HK-2 (cell line): Measurements from ENCODE around the gene TSEN2.
A peak's percentile ranks its signal among the peaks of the same experiment; 100 is the strongest.
"Not testable (repeated sequence)": the region's sequence is repeated elsewhere in the genome, so short reads cannot be mapped to it uniquely, and the experiment has no call there.

ENCODE experiments used
- DNase-seq: peaks from one replicate; pipeline ENCODE4 v3.0.0-alpha.2; 2018; ENCODE audit not compliant: unreplicated experiment

Gene TSEN2

GRCh38 chr3:12503126-12503957 is 19.1 kb downstream of the TSEN2 start:
- no peak for DNase-seq

- DNase-seq: no peak
These were observed 22.0 kb downstream of the TSEN2 start for GRCh38 chr3:12506201-12506709.

DNA sequence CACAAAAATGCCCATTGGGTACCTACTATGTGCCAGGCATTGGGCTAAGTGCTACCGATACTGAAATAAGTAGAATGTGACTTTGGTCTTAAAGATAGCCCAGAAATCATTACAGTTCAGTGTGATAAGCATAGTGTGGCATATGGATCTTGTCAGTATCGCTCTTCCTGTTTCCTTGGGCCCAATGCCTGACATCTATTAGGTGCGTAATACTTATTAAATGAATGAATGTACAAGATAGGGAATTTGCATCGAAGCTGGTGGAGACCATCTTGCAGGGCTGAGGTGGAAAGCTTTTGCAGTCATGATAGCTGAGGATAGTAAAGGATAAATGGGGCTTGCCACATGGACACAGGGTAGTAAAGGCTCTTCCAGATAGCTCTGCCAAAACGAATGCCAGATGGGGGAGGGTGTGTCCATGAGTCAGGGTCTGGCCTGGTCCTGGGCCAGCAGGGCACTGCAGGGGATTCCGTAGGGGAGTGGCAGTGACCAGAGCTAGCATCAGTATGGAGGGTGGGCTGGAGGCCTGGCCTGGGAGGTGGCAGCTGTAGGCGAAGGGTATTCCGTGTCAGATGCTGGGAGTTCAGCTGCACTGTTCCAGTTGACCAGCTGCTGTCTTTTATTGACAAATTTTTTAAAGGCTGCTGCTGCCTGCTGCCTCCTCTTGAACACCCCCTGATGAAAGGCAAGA is 23.5 kb downstream of the TSEN2 start:
- no peak for DNase-seq

- DNase-seq: peak; percentile 10
These were observed 24.0 kb downstream of the TSEN2 start for GRCh38 chr3:12508291-12508700.

DNA sequence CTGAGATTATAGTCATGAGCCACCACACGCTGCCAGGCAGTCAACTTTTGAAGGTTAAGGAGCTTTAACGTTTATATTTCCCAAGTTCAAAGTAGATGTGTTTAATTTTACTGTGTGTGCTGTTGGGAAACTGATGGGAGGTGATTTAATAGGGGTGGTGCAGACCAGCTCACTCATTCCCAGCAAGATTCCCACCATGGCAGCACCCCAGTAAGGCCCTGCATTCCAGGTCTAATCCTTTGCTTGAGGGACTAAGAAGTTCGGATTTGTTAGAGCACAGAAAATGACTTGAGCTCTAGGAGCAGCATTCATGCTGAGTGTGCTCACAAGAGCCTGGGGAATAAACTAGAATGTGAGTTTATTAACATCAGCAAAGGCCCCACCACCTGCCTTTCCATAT is 25.2 kb downstream of the TSEN2 start:
- no peak for DNase-seq

GRCh38 chr3:12512534-12513118 is 28.3 kb downstream of the TSEN2 start:
- no peak for DNase-seq

DNA sequence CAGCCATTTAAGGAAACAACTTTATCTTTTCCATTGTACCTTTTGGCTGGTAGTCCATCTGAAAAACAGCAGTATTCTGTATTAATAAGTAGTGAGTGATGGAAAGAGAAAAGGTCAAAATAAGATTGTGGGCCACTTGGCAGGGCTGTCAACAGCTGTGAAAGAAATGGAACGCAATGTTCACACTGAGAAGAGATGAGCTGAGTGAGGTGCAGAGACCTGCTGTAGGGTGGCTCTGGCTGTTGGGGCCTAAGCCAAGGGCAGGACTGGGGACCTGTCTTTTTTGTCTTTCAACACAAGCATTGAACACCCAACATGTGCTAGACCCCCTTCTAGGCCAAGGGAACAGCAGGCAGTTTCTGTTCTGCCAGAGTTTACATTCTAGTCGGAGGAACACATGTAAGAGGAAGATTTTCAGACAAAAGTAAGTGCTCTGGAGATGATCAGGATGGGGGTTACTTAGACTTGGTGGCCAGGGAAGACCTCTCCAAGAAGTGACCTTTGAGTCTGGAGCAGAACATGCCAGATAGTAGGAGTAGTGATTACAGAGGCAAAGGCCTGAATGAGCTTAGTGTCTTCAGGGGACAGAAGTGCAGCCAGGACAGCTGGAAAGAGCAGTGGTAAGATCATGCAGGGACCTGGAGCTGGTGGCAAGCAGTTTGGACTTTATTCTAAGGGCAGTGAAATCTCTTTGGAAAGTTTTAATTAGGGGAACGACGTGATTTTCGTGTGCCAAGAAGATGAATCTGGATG is 29.6 kb downstream of the TSEN2 start:
- no peak for DNase-seq

- no peak for DNase-seq
These were observed 31.4 kb downstream of the TSEN2 start for GRCh38 chr3:12515631-12516030.

- DNase-seq: no peak
These were observed 32.6 kb downstream of the TSEN2 start for GRCh38 chr3:12516873-12517272.

DNA sequence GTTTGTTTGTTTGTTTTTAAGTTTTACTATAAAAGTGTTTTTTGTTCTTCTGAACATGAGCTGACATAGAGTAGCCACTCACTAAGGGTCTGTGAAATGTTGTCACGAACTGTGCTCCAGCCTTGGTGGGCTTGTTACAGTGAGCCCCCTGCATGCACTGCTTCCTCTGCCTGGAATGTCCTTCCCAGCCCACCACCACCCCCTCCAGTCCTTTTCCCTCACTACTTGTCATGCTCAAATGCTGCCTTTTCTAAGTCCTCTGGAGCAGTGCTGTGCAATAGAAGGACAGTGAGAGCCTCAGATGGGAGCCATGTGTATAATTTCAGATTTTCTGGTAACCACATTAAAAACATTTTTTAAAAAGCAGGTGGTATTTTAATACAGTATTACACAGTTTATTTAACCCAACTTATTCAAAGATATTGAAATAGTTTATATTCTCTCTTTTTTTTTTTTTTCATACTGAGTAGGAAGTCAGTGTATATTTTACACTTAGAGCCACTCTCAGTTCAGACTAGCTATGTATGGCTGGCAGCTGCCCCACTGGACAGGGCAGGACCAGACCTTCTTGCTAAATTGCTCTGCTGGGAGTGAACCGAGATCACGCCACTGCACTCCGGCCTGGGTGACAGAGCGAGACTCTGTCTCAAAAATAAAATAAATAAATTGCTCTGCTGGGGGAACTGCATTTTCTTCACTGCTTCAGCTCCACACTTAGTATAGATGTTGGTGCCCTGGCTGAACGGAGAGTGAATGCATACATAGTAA is 34.2 kb downstream of the TSEN2 start:
- DNase-seq: no peak

GRCh38 chr3:12521010-12521409 is 36.7 kb downstream of the TSEN2 start:
- no peak for DNase-seq

- DNase-seq: no peak
These were observed 38.4 kb downstream of the TSEN2 start for GRCh38 chr3:12522721-12523120.

GRCh38 chr3:12527757-12528143 is 43.5 kb downstream of the TSEN2 start:
- no peak for DNase-seq

- DNase-seq: no peak
These were observed 47.9 kb downstream of the TSEN2 start for GRCh38 chr3:12532182-12532581.

DNA sequence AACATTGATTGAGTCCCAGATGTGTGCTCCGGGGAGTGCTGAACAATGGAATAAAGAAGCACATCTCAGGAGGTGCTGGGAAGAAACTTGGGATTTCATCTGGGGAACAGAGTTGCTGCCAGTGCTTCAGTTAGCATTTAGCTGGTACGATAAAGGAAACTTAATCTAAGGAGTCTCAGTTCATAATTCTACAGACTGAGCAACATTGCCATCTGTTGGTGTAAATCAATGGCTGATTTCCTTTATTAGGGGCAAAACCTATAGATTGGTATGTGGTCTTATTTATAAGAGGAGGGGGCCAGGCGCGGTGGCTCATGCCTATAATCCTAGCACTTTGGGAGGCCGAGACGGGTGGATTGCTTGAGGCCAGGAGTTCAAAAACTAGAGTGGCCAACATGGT is 52.1 kb downstream of the TSEN2 start:
- no peak for DNase-seq

DNA sequence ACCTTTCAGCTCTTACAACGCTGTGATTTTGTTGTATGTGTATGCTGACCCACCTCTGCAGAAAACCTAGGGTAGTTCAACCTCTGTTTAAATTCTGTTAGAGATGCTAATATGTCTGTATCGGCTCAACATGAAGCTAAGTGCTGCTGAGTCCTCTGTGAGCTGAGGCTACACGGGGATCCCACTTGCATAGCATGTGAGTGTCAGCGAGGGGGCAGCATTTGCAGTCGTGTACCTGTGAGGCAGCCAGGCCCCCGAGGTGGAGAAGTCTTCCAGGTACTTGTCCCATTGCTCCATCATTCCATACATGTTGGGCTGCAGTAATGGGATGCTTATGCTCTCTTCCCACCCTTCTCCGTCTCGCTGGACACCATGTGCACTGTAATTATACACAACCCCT is 57.3 kb downstream of the TSEN2 start:
- DNase-seq: no peak

DNA sequence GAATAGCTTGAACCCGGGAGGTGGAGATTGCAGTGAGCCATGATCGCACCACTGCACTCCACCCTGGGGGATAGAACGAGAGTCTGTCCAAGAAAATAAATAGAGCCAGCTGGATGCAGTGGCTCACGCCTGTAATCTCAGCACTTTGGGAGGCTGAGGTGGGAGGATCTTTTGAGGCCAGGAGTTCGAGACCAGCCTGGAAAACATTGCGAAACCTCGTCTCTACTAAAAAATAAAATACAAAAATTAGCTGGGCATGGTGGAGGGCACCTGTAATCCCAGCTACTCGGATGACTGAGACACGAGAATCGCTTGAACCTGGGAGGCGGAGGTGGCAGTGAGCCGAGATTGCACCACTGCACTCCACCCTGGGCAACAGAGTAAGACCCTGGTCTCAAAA is 59.2 kb downstream of the TSEN2 start:
- not testable (repeated sequence) for DNase-seq

- DNase-seq: no peak
These were observed 60.6 kb downstream of the TSEN2 start for GRCh38 chr3:12544652-12545472.

DNA sequence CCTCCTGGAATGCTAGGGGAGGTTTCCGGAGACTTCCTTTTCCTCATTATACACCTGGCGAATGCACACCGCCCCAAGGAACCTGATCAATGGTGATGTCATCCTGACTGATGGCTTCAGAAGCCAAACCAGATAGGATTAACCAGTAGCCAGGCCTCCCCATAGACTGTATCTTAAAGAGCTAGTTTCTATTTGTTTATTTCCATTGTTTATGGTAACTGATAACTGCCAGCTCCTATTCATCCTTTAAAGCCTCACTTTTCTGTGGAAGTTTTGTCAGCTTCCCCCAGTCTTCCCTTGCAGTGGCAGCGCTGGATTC is 61.2 kb downstream of the TSEN2 start, which contains the start of gene MKRN2OS:
TSS of gene MKRN2OS (minus strand) at position 27 of the 319 bp plus-strand sequence. CDS start 35 bp downstream, outside the sequence.
- no peak for DNase-seq
